Liver (tissue), 3 donors: ENCODE results near the gene RACGAP1.

Experiments
- GABPA ChIP-seq, 2 donors: IDR thresholded peaks in 1 of 2; conservative IDR thresholded peaks in 1 of 2; 2 replicates each; pipeline ENCODE4 v1.6.1; 2016; ENCODE audit warnings: antibody characterized with exemption in 2 of 2, mild to moderate bottlenecking in 1 of 2, moderate library complexity in 1 of 2
- RAD21 ChIP-seq, 2 donors: IDR thresholded peaks; 2 replicates each; pipeline ENCODE4 v1.6.1; 2016; ENCODE audit warnings: antibody characterized with exemption in 2 of 2, mild to moderate bottlenecking in 2 of 2
- TAF1 ChIP-seq: conservative IDR thresholded peaks from 2 replicates; pipeline ENCODE4 v1.6.1; 2016; ENCODE audit warnings: antibody characterized with exemption, mild to moderate bottlenecking
- YY1 ChIP-seq: IDR thresholded peaks from 2 replicates; pipeline ENCODE4 v1.6.1; 2016; ENCODE audit warnings: antibody characterized with exemption, mild to moderate bottlenecking
- TF ChIP-seq, protein P1 (sequence below): fragments of 150-350 bp; IDR thresholded peaks from 2 replicates; pipeline ENCODE4 v1.5.1; 2017; ENCODE audit warnings: improper control_type of control experiment, low read depth, low read length; ENCODE audit not compliant: missing input control
- TF ChIP-seq, protein P2 (sequence below): IDR thresholded peaks from 2 replicates; pipeline ENCODE4 v1.6.1; 2016; ENCODE audit warnings: antibody characterized with exemption, mild to moderate bottlenecking
- donor health status: healthy.
- donor health status: healthy.

DNA sequence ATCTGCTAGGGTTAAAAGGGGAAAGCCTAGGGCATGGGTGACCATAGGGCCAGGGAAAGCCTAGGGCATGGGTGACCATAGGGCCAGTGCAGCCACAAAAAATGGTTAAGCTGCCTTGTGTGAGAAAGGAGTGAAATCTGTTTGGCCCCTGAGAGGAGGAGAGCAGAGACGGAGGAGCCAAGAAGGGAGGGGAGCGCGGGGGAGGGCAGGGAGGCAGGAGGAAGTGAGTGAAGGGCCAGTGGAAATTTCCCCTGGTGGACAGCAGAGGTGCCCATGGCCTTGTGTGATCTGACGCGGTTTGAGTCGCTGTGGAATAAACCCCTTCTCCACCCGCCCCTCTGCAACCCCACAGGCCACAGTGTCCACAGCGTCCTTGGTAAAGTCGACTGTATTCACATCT lies 53.2 kb downstream of the RACGAP1 start:
- TF ChIP-seq GABPA (IDR thresholded peaks at IDR 0.05 in 1 of 2, conservative IDR thresholded peaks at IDR 0.05 in 1 of 2) (no peak), TAF1 (no peak), RAD21 (IDR thresholded peaks at IDR 0.05) (no peak), YY1 (no peak)
- TF ChIP-seq, protein P1, sequence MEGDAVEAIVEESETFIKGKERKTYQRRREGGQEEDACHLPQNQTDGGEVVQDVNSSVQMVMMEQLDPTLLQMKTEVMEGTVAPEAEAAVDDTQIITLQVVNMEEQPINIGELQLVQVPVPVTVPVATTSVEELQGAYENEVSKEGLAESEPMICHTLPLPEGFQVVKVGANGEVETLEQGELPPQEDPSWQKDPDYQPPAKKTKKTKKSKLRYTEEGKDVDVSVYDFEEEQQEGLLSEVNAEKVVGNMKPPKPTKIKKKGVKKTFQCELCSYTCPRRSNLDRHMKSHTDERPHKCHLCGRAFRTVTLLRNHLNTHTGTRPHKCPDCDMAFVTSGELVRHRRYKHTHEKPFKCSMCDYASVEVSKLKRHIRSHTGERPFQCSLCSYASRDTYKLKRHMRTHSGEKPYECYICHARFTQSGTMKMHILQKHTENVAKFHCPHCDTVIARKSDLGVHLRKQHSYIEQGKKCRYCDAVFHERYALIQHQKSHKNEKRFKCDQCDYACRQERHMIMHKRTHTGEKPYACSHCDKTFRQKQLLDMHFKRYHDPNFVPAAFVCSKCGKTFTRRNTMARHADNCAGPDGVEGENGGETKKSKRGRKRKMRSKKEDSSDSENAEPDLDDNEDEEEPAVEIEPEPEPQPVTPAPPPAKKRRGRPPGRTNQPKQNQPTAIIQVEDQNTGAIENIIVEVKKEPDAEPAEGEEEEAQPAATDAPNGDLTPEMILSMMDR: no peak
- TF ChIP-seq, protein P2, sequence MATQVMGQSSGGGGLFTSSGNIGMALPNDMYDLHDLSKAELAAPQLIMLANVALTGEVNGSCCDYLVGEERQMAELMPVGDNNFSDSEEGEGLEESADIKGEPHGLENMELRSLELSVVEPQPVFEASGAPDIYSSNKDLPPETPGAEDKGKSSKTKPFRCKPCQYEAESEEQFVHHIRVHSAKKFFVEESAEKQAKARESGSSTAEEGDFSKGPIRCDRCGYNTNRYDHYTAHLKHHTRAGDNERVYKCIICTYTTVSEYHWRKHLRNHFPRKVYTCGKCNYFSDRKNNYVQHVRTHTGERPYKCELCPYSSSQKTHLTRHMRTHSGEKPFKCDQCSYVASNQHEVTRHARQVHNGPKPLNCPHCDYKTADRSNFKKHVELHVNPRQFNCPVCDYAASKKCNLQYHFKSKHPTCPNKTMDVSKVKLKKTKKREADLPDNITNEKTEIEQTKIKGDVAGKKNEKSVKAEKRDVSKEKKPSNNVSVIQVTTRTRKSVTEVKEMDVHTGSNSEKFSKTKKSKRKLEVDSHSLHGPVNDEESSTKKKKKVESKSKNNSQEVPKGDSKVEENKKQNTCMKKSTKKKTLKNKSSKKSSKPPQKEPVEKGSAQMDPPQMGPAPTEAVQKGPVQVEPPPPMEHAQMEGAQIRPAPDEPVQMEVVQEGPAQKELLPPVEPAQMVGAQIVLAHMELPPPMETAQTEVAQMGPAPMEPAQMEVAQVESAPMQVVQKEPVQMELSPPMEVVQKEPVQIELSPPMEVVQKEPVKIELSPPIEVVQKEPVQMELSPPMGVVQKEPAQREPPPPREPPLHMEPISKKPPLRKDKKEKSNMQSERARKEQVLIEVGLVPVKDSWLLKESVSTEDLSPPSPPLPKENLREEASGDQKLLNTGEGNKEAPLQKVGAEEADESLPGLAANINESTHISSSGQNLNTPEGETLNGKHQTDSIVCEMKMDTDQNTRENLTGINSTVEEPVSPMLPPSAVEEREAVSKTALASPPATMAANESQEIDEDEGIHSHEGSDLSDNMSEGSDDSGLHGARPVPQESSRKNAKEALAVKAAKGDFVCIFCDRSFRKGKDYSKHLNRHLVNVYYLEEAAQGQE: no peak
